ENCODE data around the gene UBALD1.

- TF ChIP-seq FOXM1 (IDR thresholded peaks at IDR 0.05; ENCODE audit: borderline replicate concordance) (no peak), ARNT (IDR thresholded peaks at IDR 0.05) (no peak), TARDBP (IDR thresholded peaks at IDR 0.05) (no peak), ZNF384 (IDR thresholded peaks at IDR 0.05) (no peak), BHLHE40 (IDR thresholded peaks at IDR 0.05; ENCODE audit: borderline replicate concordance) (no peak), PKNOX1 (IDR thresholded peaks at IDR 0.05) (no peak), ELF4 (IDR thresholded peaks at IDR 0.05) (no peak), SP1 (IDR thresholded peaks at IDR 0.05) (no peak), SUZ12 (IDR thresholded peaks at IDR 0.05) (no peak), CTBP1 (IDR thresholded peaks at IDR 0.05; ENCODE audit: borderline replicate concordance) (no peak)
These were observed 34.2 kb upstream of the UBALD1 start for GRCh38 chr16:4648917-4649316.

Measured in HEK293T (cell line).